ENCODE results near the gene SLC6A3.
A peak's percentile ranks its signal among the peaks of the same experiment; 100 is the strongest.
"Not testable (repeated sequence)": the region's sequence is repeated elsewhere in the genome, so short reads cannot be mapped to it uniquely, and the experiment has no call there.

Gene SLC6A3

GRCh38 chr5:1387059-1387755 lies 58.0 kb downstream of the SLC6A3 start:
- no peak for DNase-seq (ENCODE audit: low spot score)

- DNase-seq (ENCODE audit: low spot score) = no peak
These were observed 58.9 kb downstream of the SLC6A3 start for GRCh38 chr5:1386274-1386717.

- DNase-seq (ENCODE audit: low spot score) = peak; percentile 34
These were observed 59.6 kb downstream of the SLC6A3 start for GRCh38 chr5:1385395-1386273.

- no peak for DNase-seq (ENCODE audit: low spot score)
These were observed 60.7 kb downstream of the SLC6A3 start for GRCh38 chr5:1384521-1384920.

- no peak for DNase-seq (ENCODE audit: low spot score)
These were observed 61.3 kb downstream of the SLC6A3 start for GRCh38 chr5:1383886-1384401.

- no peak for DNase-seq (ENCODE audit: low spot score)
These were observed 61.9 kb downstream of the SLC6A3 start for GRCh38 chr5:1383344-1383743.

GRCh38 chr5:1382248-1382700 lies 63.0 kb downstream of the SLC6A3 start:
- DNase-seq (ENCODE audit: low spot score) = no peak

GRCh38 chr5:1381370-1382247 lies 63.6 kb downstream of the SLC6A3 start:
- no peak for DNase-seq (ENCODE audit: low spot score)

GRCh38 chr5:1380910-1381309 lies 64.3 kb downstream of the SLC6A3 start:
- peak; percentile 57 for DNase-seq (ENCODE audit: low spot score)

GRCh38 chr5:1380011-1380817 lies 65.0 kb downstream of the SLC6A3 start:
- DNase-seq (ENCODE audit: low spot score) = no peak

GRCh38 chr5:1378866-1379659 lies 66.2 kb downstream of the SLC6A3 start:
- DNase-seq (ENCODE audit: low spot score) = peak; percentile 47

- no peak for DNase-seq (ENCODE audit: low spot score)
These were observed 67.1 kb downstream of the SLC6A3 start for GRCh38 chr5:1378096-1378495.

GRCh38 chr5:1376981-1377380 lies 68.3 kb downstream of the SLC6A3 start:
- DNase-seq (ENCODE audit: low spot score) = no peak

- no peak for DNase-seq (ENCODE audit: low spot score)
These were observed 69.1 kb downstream of the SLC6A3 start for GRCh38 chr5:1375871-1376810.

- no peak for DNase-seq (ENCODE audit: low spot score)
These were observed 70.6 kb downstream of the SLC6A3 start for GRCh38 chr5:1374679-1375055.

GRCh38 chr5:1374030-1374678 lies 71.1 kb downstream of the SLC6A3 start:
- DNase-seq (ENCODE audit: low spot score) = no peak

GRCh38 chr5:1371972-1372342 lies 73.3 kb downstream of the SLC6A3 start:
- DNase-seq (ENCODE audit: low spot score) = not testable (repeated sequence)

GRCh38 chr5:1371218-1371971 lies 73.8 kb downstream of the SLC6A3 start:
- no peak for DNase-seq (ENCODE audit: low spot score)
